ENCODE data around the gene GSTT2.

Gene GSTT2

GRCh38 chr22:24026056-24026455, 46.1 kb downstream of the GSTT2 start:
- TF ChIP-seq, protein P1, sequence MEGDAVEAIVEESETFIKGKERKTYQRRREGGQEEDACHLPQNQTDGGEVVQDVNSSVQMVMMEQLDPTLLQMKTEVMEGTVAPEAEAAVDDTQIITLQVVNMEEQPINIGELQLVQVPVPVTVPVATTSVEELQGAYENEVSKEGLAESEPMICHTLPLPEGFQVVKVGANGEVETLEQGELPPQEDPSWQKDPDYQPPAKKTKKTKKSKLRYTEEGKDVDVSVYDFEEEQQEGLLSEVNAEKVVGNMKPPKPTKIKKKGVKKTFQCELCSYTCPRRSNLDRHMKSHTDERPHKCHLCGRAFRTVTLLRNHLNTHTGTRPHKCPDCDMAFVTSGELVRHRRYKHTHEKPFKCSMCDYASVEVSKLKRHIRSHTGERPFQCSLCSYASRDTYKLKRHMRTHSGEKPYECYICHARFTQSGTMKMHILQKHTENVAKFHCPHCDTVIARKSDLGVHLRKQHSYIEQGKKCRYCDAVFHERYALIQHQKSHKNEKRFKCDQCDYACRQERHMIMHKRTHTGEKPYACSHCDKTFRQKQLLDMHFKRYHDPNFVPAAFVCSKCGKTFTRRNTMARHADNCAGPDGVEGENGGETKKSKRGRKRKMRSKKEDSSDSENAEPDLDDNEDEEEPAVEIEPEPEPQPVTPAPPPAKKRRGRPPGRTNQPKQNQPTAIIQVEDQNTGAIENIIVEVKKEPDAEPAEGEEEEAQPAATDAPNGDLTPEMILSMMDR (IDR thresholded peaks at IDR 0.05), result no peak
- Histone ChIP-seq H3K36me3 (ENCODE audit: control insufficient read depth, insufficient read depth, low read length) (no peaks in the 10 kb centered on the region), H3K9me3 (ENCODE audit: control insufficient read depth, low read length) (no peaks in the 10 kb centered on the region), H3K27ac (no peak overlapping the region), H3K9ac (no peak overlapping the region), H3K79me2 (peaks cover 23% of the 10 kb centered on the region), H3K4me1 (no peaks in the 10 kb centered on the region), H3K4me3 (ENCODE audit: low read depth, low read length) (no peak overlapping the region), H3K4me2 (ENCODE audit: low read length) (no peak overlapping the region), H2AFZ (no peak overlapping the region), H3K27me3 (ENCODE audit: control insufficient read depth, insufficient read depth, low read length) (no peaks in the 10 kb centered on the region)

GRCh38 chr22:24026733-24027132, 46.8 kb downstream of the GSTT2 start:
- TF ChIP-seq, protein P1 (IDR thresholded peaks at IDR 0.05), result no peak
- H3K9ac ChIP-seq, result no peak overlapping the region
- H3K79me2 ChIP-seq, result peaks cover 28% of the 10 kb centered on the region
- H3K36me3 ChIP-seq (ENCODE audit: control insufficient read depth, insufficient read depth, low read length), result no peaks in the 10 kb centered on the region
- no peak overlapping the region for H3K4me3 ChIP-seq (ENCODE audit: low read depth, low read length)
- no peaks in the 10 kb centered on the region for H3K4me1 ChIP-seq
- H3K27me3 ChIP-seq (ENCODE audit: control insufficient read depth, insufficient read depth, low read length), result no peaks in the 10 kb centered on the region
- no peaks in the 10 kb centered on the region for H3K9me3 ChIP-seq (ENCODE audit: control insufficient read depth, low read length)
- H3K27ac ChIP-seq, result no peak overlapping the region
- H3K4me2 ChIP-seq (ENCODE audit: low read length), result no peak overlapping the region
- H2AFZ ChIP-seq, result no peak overlapping the region

- H3K9me3 ChIP-seq (ENCODE audit: control insufficient read depth, low read length), result no peaks in the 10 kb centered on the region
- no peak overlapping the region for H3K4me2 ChIP-seq (ENCODE audit: low read length)
- no peak overlapping the region for H3K9ac ChIP-seq
- no peak overlapping the region for H2AFZ ChIP-seq
- no peaks in the 10 kb centered on the region for H3K36me3 ChIP-seq (ENCODE audit: control insufficient read depth, insufficient read depth, low read length)
- peaks cover 26% of the 10 kb centered on the region for H3K79me2 ChIP-seq
- no peak overlapping the region for H3K27ac ChIP-seq
- H3K27me3 ChIP-seq (ENCODE audit: control insufficient read depth, insufficient read depth, low read length), result no peaks in the 10 kb centered on the region
- H3K4me3 ChIP-seq (ENCODE audit: low read depth, low read length), result no peak overlapping the region
- no peaks in the 10 kb centered on the region for H3K4me1 ChIP-seq
- TF ChIP-seq, protein P1 (IDR thresholded peaks at IDR 0.05), result no peak
Measured at GRCh38 chr22:24027389-24027975, 47.5 kb downstream of the GSTT2 start.

DNA sequence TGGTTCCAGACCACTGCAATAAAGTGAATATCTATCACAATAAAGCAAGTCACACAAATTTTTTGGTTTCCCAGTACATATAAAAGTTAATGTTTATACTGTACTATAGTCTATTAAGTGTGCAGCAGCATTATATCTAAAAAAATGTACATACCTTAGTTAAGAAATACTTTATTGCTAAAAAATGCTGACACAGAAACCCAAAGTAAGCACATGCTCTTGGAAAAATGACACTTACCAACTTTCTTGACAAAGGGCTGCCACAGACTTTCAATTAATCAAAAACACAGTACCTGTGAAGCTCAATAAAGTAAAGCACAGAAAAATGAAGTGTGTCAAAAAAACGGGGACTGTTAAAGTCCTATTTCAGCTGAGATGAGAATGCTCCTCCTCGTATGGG, 48.1 kb downstream of the GSTT2 start:
- H3K79me2 ChIP-seq, result peaks cover 25% of the 10 kb centered on the region
- H3K4me1 ChIP-seq, result no peaks in the 10 kb centered on the region
- H2AFZ ChIP-seq, result no peak overlapping the region
- H3K27ac ChIP-seq, result no peak overlapping the region
- H3K9me3 ChIP-seq (ENCODE audit: control insufficient read depth, low read length), result no peaks in the 10 kb centered on the region
- H3K27me3 ChIP-seq (ENCODE audit: control insufficient read depth, insufficient read depth, low read length), result no peaks in the 10 kb centered on the region
- H3K4me3 ChIP-seq (ENCODE audit: low read depth, low read length), result no peak overlapping the region
- no peak overlapping the region for H3K4me2 ChIP-seq (ENCODE audit: low read length)
- TF ChIP-seq, protein P1 (IDR thresholded peaks at IDR 0.05), result no peak
- no peaks in the 10 kb centered on the region for H3K36me3 ChIP-seq (ENCODE audit: control insufficient read depth, insufficient read depth, low read length)
- H3K9ac ChIP-seq, result no peak overlapping the region

- H3K27me3 ChIP-seq (ENCODE audit: control insufficient read depth, insufficient read depth, low read length), result no peaks in the 10 kb centered on the region
- peaks cover 24% of the 10 kb centered on the region for H3K79me2 ChIP-seq
- H3K27ac ChIP-seq, result no peak overlapping the region
- no peak overlapping the region for H2AFZ ChIP-seq
- H3K36me3 ChIP-seq (ENCODE audit: control insufficient read depth, insufficient read depth, low read length), result no peaks in the 10 kb centered on the region
- H3K9me3 ChIP-seq (ENCODE audit: control insufficient read depth, low read length), result no peaks in the 10 kb centered on the region
- TF ChIP-seq, protein P1 (IDR thresholded peaks at IDR 0.05), result no peak
- no peak overlapping the region for H3K4me3 ChIP-seq (ENCODE audit: low read depth, low read length)
- no peak overlapping the region for H3K9ac ChIP-seq
- no peak overlapping the region for H3K4me2 ChIP-seq (ENCODE audit: low read length)
- no peaks in the 10 kb centered on the region for H3K4me1 ChIP-seq
Measured at GRCh38 chr22:24028533-24028932, 48.6 kb downstream of the GSTT2 start.
